ENCODE results near the gene THUMPD1. TPM values are rescaled to one million over a fixed set of nuclear protein-coding genes. Genes with fewer than 3 reads are reported as not detected.
"Not testable (repeated sequence)": the region's sequence is repeated elsewhere in the genome, so short reads cannot be mapped to it uniquely, and the experiment has no call there.

Gene THUMPD1
- total and polyA plus RNA-seq, 10 of the 15 experiments (the other 5 are each of a cell fraction or from before 2014, with no cell fraction given) = 21.5 to 49.5 (median 36.9) TPM

GRCh38 chr16:20765732-20766131 lies 24.1 kb upstream of the THUMPD1 start (continued):
- TF ChIP-seq ZNF687 (IDR thresholded peaks at IDR 0.05) = no peak
- TF ChIP-seq E2F4 (IDR thresholded peaks at IDR 0.05; ENCODE audit: low read depth, low read length) = no peak
- no peak for TF ChIP-seq RELB (IDR thresholded peaks at IDR 0.05; ENCODE audit: low read depth)
- no peak for TF ChIP-seq EP300 (IDR thresholded peaks at IDR 0.05; ENCODE audit: borderline replicate concordance in 1 of 2, control insufficient read depth in 1 of 2, low read depth in 2 of 2, low read length in 2 of 2)

- BruUV-seq (replicated peaks); H2AFZ ChIP-seq (ENCODE audit: control insufficient read depth, low read depth, low read length); intact Hi-C loops (cut with micrococcal nuclease; ENCODE audit: unreplicated experiment); H4K20me1 ChIP-seq (ENCODE audit: control insufficient read depth, insufficient read depth); FAIRE-seq; H3K4me1 ChIP-seq (ENCODE audit: control insufficient read depth, insufficient read depth, low read length); H3K9me3 ChIP-seq (replicated peaks; ENCODE audit: control insufficient read depth, insufficient read depth, low read length); H3K79me2 ChIP-seq (ENCODE audit: control insufficient read depth, insufficient read depth, low read length); H3K4me2 ChIP-seq (ENCODE audit: control insufficient read depth, insufficient read depth); H3K27me3 ChIP-seq (replicated peaks in 1 of 2; ENCODE audit: control insufficient read depth in 2 of 2, insufficient read depth in 2 of 2, low read length in 1 of 2); H3K27ac ChIP-seq (ENCODE audit: control insufficient read depth, insufficient read depth); ATAC-seq; H3K36me3 ChIP-seq (ENCODE audit: control insufficient read depth in 2 of 2, insufficient read depth in 2 of 2, low read length in 1 of 2); H3K4me3 ChIP-seq; in situ Hi-C loops (cut with MboI); DNase-seq (ENCODE audit: low read depth, low spot score); H3K9ac ChIP-seq (ENCODE audit: control insufficient read depth, insufficient read depth, low read length): not testable (repeated sequence)
- POLR2A ChIA-PET = interaction anchor here (1.0 to 1.9 kb wide), 3 partner anchors 20 to 136 kb away, joined by 4 to 7 read pairs (median 4); no protein-coding TSS in a partner anchor
- RAD21 ChIA-PET (ENCODE audit: unreplicated experiment) = interaction anchor here (1.4 kb wide), 1 partner anchor 90 kb away, joined by 4 read pairs; no protein-coding TSS in a partner anchor
- SMC1A ChIA-PET (ENCODE audit: uncharacterized antibody, unreplicated experiment) = interaction anchor here (0.5 to 1.8 kb wide), 11 partner anchors 8 to 1134 kb away, joined by 3 to 7 read pairs (median 3); no protein-coding TSS in a partner anchor
- WGBS (ENCODE audit: insufficient coverage, insufficient replicate concordance, low lambda C conversion rate, missing lambda C conversion rate) = 36% methylated on average over 1 of the region's 1 CpG
- CTCF ChIA-PET = interaction anchor here (0.9 to 3.2 kb wide), 7 partner anchors 11 to 88 kb away, joined by 3 to 44 read pairs (median 4); partner anchors contain the start of genes ERI2 and REXO5
Measured at GRCh38 chr16:20764448-20764847, 22.8 kb upstream of the THUMPD1 start.

Measured in GM12878 (cell line).